PC-3 (cell line): ENCODE data around the gene KCTD8.

ENCODE experiments used
- CTCF ChIP-seq: fragments of 300-600 bp; sonication (generic); conservative IDR thresholded peaks from 2 replicates; pipeline ENCODE4 v1.5.1; 2017; ENCODE audit warnings: antibody characterized with exemption, low read depth, mild to moderate bottlenecking, low read length
- EZH2 ChIP-seq: fragments of 300-600 bp; sonication (generic); IDR thresholded peaks from one replicate; pipeline ENCODE4 v1.6.1; 2017; ENCODE audit warnings: antibody characterized with exemption, mild to moderate bottlenecking, low read length; ENCODE audit not compliant: unreplicated experiment
- EZH2phosphoT487 ChIP-seq: fragments of 300-600 bp; sonication (generic); IDR thresholded peaks from 2 replicates; pipeline ENCODE4 v1.6.1; 2018; ENCODE audit warnings: mild to moderate bottlenecking, antibody characterized with exemption, low read length, borderline replicate concordance

GRCh38 chr4:44462259-44462658, 13.7 kb upstream of the KCTD8 start:
- TF ChIP-seq CTCF (no peak), EZH2 (no peak), EZH2phosphoT487 (no peak)
